Measurements from ENCODE around the gene SPOCK2.

DNA sequence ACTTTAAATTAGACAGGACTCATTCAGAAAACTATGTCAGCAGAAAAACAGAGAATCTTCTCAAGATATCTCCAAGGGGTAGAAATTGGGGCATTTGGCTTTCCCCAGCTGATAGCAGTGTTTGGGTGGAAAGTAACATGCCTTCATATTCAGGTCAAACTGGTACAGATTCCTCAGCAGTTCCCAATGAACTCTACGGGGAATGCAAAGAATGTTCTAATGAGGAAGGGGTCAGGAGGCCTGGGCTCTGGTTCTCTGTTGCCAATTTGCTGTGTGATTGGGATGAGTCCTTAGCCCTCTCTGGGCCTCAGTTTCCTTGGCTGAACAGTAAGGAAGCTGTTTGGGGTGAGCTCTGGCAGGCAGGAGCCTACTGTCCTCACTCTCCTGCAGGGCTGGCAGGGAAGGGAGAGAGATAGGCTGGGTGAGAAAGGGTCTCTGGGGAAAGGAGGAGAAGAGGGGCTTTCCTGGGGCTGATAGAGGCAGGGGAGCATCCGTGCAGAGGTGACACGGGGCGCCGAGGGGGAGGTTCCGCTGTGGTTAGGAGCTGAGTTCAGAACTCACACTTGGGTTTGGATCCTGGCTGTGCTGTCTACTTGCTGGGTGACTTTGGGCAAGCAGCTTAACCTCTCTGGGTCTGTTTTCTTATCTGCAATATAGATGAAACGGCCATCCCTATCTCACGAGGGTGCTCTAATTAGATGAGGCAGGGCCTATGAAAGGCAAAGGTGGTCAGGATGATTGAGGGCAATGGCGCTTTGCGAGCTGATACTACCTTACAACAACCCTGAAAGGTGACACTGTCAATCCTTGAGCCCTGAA lies 45.1 kb downstream of the SPOCK2 start:
- TF ChIP-seq, protein P1, sequence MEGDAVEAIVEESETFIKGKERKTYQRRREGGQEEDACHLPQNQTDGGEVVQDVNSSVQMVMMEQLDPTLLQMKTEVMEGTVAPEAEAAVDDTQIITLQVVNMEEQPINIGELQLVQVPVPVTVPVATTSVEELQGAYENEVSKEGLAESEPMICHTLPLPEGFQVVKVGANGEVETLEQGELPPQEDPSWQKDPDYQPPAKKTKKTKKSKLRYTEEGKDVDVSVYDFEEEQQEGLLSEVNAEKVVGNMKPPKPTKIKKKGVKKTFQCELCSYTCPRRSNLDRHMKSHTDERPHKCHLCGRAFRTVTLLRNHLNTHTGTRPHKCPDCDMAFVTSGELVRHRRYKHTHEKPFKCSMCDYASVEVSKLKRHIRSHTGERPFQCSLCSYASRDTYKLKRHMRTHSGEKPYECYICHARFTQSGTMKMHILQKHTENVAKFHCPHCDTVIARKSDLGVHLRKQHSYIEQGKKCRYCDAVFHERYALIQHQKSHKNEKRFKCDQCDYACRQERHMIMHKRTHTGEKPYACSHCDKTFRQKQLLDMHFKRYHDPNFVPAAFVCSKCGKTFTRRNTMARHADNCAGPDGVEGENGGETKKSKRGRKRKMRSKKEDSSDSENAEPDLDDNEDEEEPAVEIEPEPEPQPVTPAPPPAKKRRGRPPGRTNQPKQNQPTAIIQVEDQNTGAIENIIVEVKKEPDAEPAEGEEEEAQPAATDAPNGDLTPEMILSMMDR (IDR thresholded peaks at IDR 0.05 in 2 of 3, conservative IDR thresholded peaks at IDR 0.05 in 1 of 3; ENCODE audit: control insufficient read depth in 2 of 3, extremely low read depth in 1 of 3, insufficient read depth in 1 of 3, low read depth in 3 of 3, low read length in 3 of 3), result no peak
- TF ChIP-seq POLR2A (IDR thresholded peaks at IDR 0.05; ENCODE audit: low read depth, low read length), result no peak
- no peak for TF ChIP-seq BHLHE40 (IDR thresholded peaks at IDR 0.05; ENCODE audit: borderline replicate concordance in 1 of 2, low read depth in 2 of 2, low read length in 1 of 2)
- TF ChIP-seq RCOR1 (conservative IDR thresholded peaks at IDR 0.05; ENCODE audit: low read depth, low read length), result no peak
- TF ChIP-seq, protein P2, sequence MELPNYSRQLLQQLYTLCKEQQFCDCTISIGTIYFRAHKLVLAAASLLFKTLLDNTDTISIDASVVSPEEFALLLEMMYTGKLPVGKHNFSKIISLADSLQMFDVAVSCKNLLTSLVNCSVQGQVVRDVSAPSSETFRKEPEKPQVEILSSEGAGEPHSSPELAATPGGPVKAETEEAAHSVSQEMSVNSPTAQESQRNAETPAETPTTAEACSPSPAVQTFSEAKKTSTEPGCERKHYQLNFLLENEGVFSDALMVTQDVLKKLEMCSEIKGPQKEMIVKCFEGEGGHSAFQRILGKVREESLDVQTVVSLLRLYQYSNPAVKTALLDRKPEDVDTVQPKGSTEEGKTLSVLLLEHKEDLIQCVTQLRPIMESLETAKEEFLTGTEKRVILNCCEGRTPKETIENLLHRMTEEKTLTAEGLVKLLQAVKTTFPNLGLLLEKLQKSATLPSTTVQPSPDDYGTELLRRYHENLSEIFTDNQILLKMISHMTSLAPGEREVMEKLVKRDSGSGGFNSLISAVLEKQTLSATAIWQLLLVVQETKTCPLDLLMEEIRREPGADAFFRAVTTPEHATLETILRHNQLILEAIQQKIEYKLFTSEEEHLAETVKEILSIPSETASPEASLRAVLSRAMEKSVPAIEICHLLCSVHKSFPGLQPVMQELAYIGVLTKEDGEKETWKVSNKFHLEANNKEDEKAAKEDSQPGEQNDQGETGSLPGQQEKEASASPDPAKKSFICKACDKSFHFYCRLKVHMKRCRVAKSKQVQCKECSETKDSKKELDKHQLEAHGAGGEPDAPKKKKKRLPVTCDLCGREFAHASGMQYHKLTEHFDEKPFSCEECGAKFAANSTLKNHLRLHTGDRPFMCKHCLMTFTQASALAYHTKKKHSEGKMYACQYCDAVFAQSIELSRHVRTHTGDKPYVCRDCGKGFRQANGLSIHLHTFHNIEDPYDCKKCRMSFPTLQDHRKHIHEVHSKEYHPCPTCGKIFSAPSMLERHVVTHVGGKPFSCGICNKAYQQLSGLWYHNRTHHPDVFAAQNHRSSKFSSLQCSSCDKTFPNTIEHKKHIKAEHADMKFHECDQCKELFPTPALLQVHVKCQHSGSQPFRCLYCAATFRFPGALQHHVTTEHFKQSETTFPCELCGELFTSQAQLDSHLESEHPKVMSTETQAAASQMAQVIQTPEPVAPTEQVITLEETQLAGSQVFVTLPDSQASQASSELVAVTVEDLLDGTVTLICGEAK (IDR thresholded peaks at IDR 0.05; ENCODE audit: borderline replicate concordance), result no peak

Data from GM12878 (cell line).